Activated CD4-positive, alpha-beta T cell treated with anti-CD3 and anti-CD28 coated beads, Interleukin-2, amount 50 U/mL, for 24 hours (primary cell): ENCODE data around the gene ANKRD27.

Source experiments
- DNase-seq, 2 donors: peaks; one replicate each; pipeline ENCODE4 v3.0.0-alpha.2; 2020; ENCODE audit warnings: low read depth in 1 of 2, low spot score in 1 of 2

ANKRD27 gene

DNA sequence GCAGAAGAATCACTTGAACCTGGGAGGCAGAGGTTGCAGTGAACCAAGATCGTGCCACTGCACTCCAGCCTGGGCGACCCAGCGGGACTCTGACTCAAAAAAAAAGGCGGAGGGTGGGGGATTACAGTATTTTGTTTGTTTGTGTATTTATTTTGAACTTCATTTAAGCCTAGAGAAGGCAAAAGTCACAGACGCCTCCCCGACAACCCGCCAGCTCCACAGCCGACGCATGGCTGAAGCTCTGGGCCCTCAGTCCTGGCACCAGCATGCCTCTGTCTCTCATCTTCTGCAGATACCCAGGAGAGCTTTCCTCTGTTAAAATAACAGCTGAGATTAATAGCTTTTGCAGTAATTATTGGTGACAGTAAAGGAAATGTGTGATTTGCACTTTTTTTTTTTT, 111.2 kb downstream of the ANKRD27 start:
- DNase-seq = no peak

DNA sequence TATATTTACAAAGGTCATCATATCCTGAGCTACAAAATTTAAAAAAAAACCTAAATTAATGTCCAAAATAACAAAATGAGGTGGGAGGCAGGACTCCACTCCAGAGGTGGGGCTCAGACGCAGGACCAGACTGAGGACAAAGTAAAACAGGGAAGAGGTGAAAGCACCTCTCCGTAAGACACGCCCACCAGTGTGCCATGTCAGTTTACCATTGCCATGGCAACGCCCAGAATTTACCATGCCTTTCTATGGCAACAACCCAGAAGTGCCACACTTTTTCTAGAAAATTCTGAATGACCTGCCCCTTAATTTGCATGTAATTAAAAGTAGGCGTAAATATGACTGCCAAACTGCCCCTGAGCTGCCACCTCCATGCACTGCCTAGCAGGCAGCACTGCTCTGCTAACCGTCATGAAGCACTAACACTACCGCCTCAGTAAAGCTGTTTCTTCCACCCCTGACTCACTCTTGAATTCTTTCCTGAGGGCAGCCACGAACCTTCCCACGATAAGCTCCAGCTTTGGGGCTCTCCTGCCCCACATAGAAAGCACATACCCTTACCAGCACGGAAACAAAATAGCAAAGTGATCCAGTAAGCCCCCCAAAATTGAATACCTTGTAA, 116.3 kb downstream of the ANKRD27 start:
- no peak for DNase-seq

- no peak for DNase-seq
These were observed 119.2 kb downstream of the ANKRD27 start for GRCh38 chr19:32555786-32556185.

DNA sequence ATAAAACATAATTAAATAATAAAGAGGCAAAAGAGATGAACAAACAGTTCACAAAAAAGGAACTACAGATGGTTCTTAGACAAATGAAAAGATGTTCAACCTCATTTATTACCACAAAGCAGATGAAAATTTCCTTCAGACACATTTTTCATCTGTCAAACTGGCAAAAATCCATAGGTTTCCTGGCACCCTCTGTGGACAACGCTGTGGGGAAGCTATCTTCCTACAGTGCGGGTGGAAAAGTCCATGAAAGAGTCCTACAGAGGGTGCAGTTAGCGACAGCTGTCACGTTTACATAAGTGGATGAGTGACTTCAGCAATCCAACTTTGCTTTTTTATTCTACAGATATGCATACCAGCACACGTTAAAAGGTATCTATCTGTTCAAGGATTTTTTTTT, 124.3 kb downstream of the ANKRD27 start:
- no peak for DNase-seq
